Measurements from ENCODE around the gene FYB1.

FYB1 gene

GRCh38 chr5:39130716-39131115 is 88.6 kb downstream of the FYB1 start:
- H3K4me3 ChIP-seq (ENCODE audit: low read depth, low read length), result no peak overlapping the region
- DNase-seq (ENCODE audit: low read depth), result no peak
- no peak for TF ChIP-seq CTCF (IDR thresholded peaks at IDR 0.05; ENCODE audit: low read depth, low read length, missing control alignments)

- DNase-seq (ENCODE audit: low read depth), result no peak
- no peak overlapping the region for H3K4me3 ChIP-seq (ENCODE audit: low read depth, low read length)
- no peak for TF ChIP-seq CTCF (IDR thresholded peaks at IDR 0.05; ENCODE audit: low read depth, low read length, missing control alignments)
Measured at GRCh38 chr5:39121922-39122321, 97.4 kb downstream of the FYB1 start.

DNA sequence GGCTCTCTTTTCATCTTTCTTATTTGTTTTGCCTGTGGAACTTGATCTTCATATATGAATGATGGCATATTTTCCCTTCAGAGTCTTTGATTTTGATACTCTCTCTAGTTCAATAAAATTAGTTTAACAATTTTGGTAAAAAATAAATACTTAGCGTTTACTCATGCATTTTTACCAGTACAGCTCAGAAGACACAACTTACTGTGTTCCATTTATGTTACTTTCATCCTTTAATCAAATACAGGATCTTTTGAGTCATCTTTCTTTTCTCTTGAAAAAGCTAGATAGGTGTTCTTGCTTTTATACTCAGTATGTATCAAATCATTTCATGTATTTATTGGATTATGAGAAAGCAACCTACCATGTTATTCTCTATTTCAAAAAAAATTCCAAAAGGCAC is 98.0 kb downstream of the FYB1 start:
- no peak for DNase-seq (ENCODE audit: low read depth)
- H3K4me3 ChIP-seq (ENCODE audit: low read depth, low read length), result no peak overlapping the region
- no peak for TF ChIP-seq CTCF (IDR thresholded peaks at IDR 0.05; ENCODE audit: low read depth, low read length, missing control alignments)

- no peak for TF ChIP-seq CTCF (IDR thresholded peaks at IDR 0.05; ENCODE audit: low read depth, low read length, missing control alignments)
- no peak overlapping the region for H3K4me3 ChIP-seq (ENCODE audit: low read depth, low read length)
- DNase-seq (ENCODE audit: low read depth), result no peak
Measured at GRCh38 chr5:39120052-39120420, 99.3 kb downstream of the FYB1 start.

GRCh38 chr5:39119404-39120051 is 99.8 kb downstream of the FYB1 start:
- no peak for DNase-seq (ENCODE audit: low read depth)
- H3K4me3 ChIP-seq (ENCODE audit: low read depth, low read length), result no peak overlapping the region

GRCh38 chr5:39118638-39119037 is 100.7 kb downstream of the FYB1 start:
- no peak for DNase-seq (ENCODE audit: low read depth)
- no peak overlapping the region for H3K4me3 ChIP-seq (ENCODE audit: low read depth, low read length)
- TF ChIP-seq CTCF (IDR thresholded peaks at IDR 0.05; ENCODE audit: low read depth, low read length, missing control alignments), result no peak

More at GRCh38 chr5:39119404-39120051, 99.8 kb downstream of the FYB1 start:
- TF ChIP-seq CTCF (IDR thresholded peaks at IDR 0.05; ENCODE audit: low read depth, low read length, missing control alignments), result no peak

DNA sequence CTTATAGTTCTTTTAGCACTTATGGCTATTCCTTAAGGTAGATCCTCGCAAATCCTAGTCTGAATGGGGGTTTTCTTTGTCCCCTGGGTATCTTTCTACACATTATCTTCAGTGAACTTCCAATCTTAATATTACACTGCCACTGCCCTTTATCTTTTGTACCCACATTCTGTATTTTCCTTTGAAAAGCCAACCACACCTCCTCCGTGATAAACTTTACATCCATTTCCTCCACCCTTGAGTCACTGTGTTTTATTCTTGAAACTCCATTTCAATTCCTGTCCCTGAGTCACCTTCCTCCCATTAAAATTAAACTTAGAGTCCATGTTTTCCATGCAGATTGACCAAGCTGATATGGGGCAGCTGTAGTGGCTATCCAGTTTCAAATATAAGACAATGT is 102.0 kb downstream of the FYB1 start:
- DNase-seq (ENCODE audit: low read depth), result no peak
- H3K4me3 ChIP-seq (ENCODE audit: low read depth, low read length), result no peak overlapping the region
- no peak for TF ChIP-seq CTCF (IDR thresholded peaks at IDR 0.05; ENCODE audit: low read depth, low read length, missing control alignments)

Measured in GM12864 (cell line).